PC-9 (cell line): Measurements from ENCODE around the gene METTL8. TPM values are rescaled to one million over a fixed set of nuclear protein-coding genes. Genes with fewer than 3 reads are reported as not detected.
A peak's percentile ranks its signal among the peaks of the same experiment; 100 is the strongest.
"Not testable (repeated sequence)": the region's sequence is repeated elsewhere in the genome, so short reads cannot be mapped to it uniquely, and the experiment has no call there.

Experiments used
- BruUV-seq: library from RNA; stranded (reverse); fragments of 400-500 nt; replicated peaks from 2 replicates; lab custom pipeline; 2021; lab: Mats Ljungman, UMichigan
- CTCF ChIA-PET: fragments of 300-600 bp; sonication (Branson Sonifier 250); formaldehyde crosslinking; loops from one replicate; lab custom pipeline; 2022; ENCODE audit warnings: antibody characterized with exemption; lab: Charles Lee
- POLR2A ChIA-PET: fragments of 300-600 bp; sonication (Branson Sonifier 250); formaldehyde crosslinking; loops from one replicate; lab custom pipeline; 2022; ENCODE audit warnings: antibody characterized with exemption; ENCODE audit not compliant: unreplicated experiment; lab: Charles Lee
- DNase-seq, 2 experiments: peaks; one replicate each; pipeline versions ENCODE4 v3.0.0 to v3.0.0-alpha.2; 2015 to 2022; ENCODE audit warnings: mixed read lengths in 1 of 2
- H2AFZ ChIP-seq: fragments of 200-600 bp; sonication (generic); 2 replicates; pipeline ENCODE4 v1.8.1; 2017; ENCODE audit warnings: antibody characterized with exemption
- H3F3A ChIP-seq: fragments of 200-600 bp; sonication (generic); 2 replicates; pipeline ENCODE4 v1.8.1; 2017; ENCODE audit warnings: antibody characterized with exemption, mild to moderate bottlenecking, low read depth; ENCODE audit not compliant: insufficient read depth
- H3K27ac ChIP-seq: fragments of 200-600 bp; sonication (generic); 2 replicates; pipeline ENCODE4 v1.6.1; 2016; ENCODE audit warnings: mixed run types
- H3K27me3 ChIP-seq: fragments of 200-600 bp; sonication (generic); 2 replicates; pipeline ENCODE4 v1.6.1; 2016; ENCODE audit warnings: low read depth, mixed run types; ENCODE audit not compliant: insufficient read depth
- H3K36me3 ChIP-seq: fragments of 200-600 bp; sonication (generic); 2 replicates; pipeline ENCODE4 v1.6.1; 2016; ENCODE audit warnings: low read depth, mixed run types
- H3K4me1 ChIP-seq: fragments of 200-600 bp; sonication (generic); replicated peaks from 2 replicates; pipeline ENCODE4 v1.6.1; 2016; ENCODE audit warnings: mixed run types; ENCODE audit not compliant: insufficient read depth
- H3K4me2 ChIP-seq: fragments of 200-600 bp; sonication (generic); 2 replicates; pipeline ENCODE4 v1.6.1; 2017; ENCODE audit warnings: mixed run types
- H3K4me3 ChIP-seq: fragments of 200-600 bp; sonication (generic); 2 replicates; pipeline ENCODE4 v1.6.1; 2016; ENCODE audit warnings: mixed run types
- H3K79me2 ChIP-seq: fragments of 200-600 bp; sonication (generic); 2 replicates; pipeline ENCODE4 v1.6.1; 2017; ENCODE audit warnings: low read depth, mixed run types
- H3K9me2 ChIP-seq: fragments of 200-600 bp; sonication (generic); 2 replicates; pipeline ENCODE4 v1.8.1; 2017; ENCODE audit warnings: mild to moderate bottlenecking; ENCODE audit not compliant: insufficient read depth
- H3K9me3 ChIP-seq: fragments of 200-600 bp; sonication (generic); 2 replicates; pipeline ENCODE4 v1.8.1; 2016; ENCODE audit warnings: low read depth; ENCODE audit not compliant: insufficient read depth
- H4K20me1 ChIP-seq: fragments of 200-600 bp; sonication (generic); 2 replicates; pipeline ENCODE4 v1.8.1; 2017; ENCODE audit not compliant: insufficient read depth
- EZH2 ChIP-seq: fragments of 200-600 bp; sonication (generic); IDR thresholded peaks from 2 replicates; pipeline ENCODE4 v1.8.0; 2017; ENCODE audit warnings: antibody characterized with exemption, low read depth
- intact Hi-C: fragments of 100-400 bp; cut with micrococcal nuclease; formaldehyde crosslinking; loops from one replicate; pipeline ENCODE4 v1.10.0; 2022; ENCODE audit not compliant: unreplicated experiment
- total RNA-seq: library from RNA; stranded (reverse); gene quantifications from 2 replicates; pipeline ENCODE4 v1.2.3, GENCODE V29; 2021
- TF ChIP-seq, protein P1 (sequence below): fragments of 200-600 bp; sonication (generic); conservative IDR thresholded peaks from 2 replicates; pipeline ENCODE4 v1.6.1; 2017; ENCODE audit warnings: mixed run types, antibody characterized with exemption, mild to moderate bottlenecking, moderate library complexity

METTL8 gene
- total RNA-seq, 1 experiment from 2014 or later = 21.8 TPM

DNA sequence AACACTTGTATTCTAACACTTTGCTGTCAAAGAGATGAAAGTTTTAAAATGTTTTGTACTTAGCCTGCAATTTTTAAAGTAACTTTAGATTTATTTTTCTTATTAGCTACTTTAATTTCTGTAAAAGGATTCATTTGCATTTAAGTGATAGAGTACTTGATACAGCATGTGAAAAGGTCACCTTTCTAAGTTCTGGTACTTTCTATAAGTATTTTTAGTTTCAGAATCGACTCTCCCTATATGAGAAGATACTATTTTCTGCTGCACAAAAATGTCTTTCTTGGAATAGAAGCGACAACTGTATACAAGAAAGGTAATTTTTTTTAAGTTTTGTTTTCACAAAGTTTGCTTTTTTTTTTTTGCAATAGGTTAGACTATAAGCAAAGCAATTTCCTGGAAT lies 72.9 kb downstream of the METTL8 start:
- Histone ChIP-seq H4K20me1 (no peaks in the 10 kb centered on the region), H3K27ac (no peak overlapping the region), H3F3A (no peaks in the 10 kb centered on the region), H3K27me3 (no peaks in the 10 kb centered on the region), H3K36me3 (no peaks in the 10 kb centered on the region), H3K4me1 (no peaks in the 10 kb centered on the region), H3K4me2 (no peak overlapping the region), H3K79me2 (no peaks in the 10 kb centered on the region), H2AFZ (no peak overlapping the region), H3K4me3 (no peak overlapping the region), H3K9me3 (no peaks in the 10 kb centered on the region), H3K9me2 (no peaks in the 10 kb centered on the region; the same call in 1 of the 2 replicates)
- POLR2A ChIA-PET = no interaction called here
- no TSS peak for BruUV-seq
- no peak for DNase-seq
- intact Hi-C loops = no loop called here
- no peak for TF ChIP-seq EZH2
- TF ChIP-seq, protein P1, sequence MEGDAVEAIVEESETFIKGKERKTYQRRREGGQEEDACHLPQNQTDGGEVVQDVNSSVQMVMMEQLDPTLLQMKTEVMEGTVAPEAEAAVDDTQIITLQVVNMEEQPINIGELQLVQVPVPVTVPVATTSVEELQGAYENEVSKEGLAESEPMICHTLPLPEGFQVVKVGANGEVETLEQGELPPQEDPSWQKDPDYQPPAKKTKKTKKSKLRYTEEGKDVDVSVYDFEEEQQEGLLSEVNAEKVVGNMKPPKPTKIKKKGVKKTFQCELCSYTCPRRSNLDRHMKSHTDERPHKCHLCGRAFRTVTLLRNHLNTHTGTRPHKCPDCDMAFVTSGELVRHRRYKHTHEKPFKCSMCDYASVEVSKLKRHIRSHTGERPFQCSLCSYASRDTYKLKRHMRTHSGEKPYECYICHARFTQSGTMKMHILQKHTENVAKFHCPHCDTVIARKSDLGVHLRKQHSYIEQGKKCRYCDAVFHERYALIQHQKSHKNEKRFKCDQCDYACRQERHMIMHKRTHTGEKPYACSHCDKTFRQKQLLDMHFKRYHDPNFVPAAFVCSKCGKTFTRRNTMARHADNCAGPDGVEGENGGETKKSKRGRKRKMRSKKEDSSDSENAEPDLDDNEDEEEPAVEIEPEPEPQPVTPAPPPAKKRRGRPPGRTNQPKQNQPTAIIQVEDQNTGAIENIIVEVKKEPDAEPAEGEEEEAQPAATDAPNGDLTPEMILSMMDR = no peak
- CTCF ChIA-PET = no interaction called here

GRCh38 chr2:171353746-171354145 lies 80.0 kb downstream of the METTL8 start:
- H3K27ac ChIP-seq, H3K9me2 ChIP-seq, CTCF ChIA-PET: not testable (repeated sequence)

DNA sequence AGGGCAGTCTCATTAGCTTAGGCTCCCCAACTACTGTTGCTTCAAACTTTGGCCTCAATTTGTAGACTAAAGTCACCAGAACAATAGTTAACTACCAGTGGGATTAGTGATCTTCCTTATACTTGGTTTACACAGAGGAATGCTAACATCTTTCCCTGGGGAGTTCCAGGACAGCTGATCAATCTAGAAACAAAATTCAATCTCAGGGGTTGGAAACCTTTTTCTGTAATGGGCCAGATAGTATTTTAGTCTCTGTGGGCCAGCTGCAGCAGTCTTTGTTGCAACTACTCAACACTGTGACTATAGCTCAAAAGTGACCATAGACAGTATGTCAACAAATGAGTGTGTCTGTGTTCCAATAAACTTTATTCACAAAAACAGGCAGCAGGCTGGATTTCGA lies 85.7 kb downstream of the METTL8 start:
- Histone ChIP-seq H4K20me1 (no peaks in the 10 kb centered on the region), H3F3A (peaks cover 17% of the 10 kb centered on the region), H3K9me2 (no peaks in the 10 kb centered on the region), H3K36me3 (0 out of 2 replicates have a peak, but pooled peaks cover 4% of the 10 kb centered on the region), H3K79me2 (no peaks in the 10 kb centered on the region), H3K4me1 (peaks cover 30% of the 10 kb centered on the region), H3K9me3 (no peaks in the 10 kb centered on the region), H3K27ac (peak overlapping the region; percentile 43), H3K4me3 (no peak overlapping the region), H2AFZ (no peak overlapping the region), H3K27me3 (no peaks in the 10 kb centered on the region), H3K4me2 (peak overlapping the region; percentile 41)
- CTCF ChIA-PET = interaction anchor here (0.5 to 1.2 kb wide), 4 partner anchors 68 to 417 kb away, joined by 3 to 20 read pairs (median 4); no protein-coding TSS in a partner anchor
- BruUV-seq = no TSS peak
- TF ChIP-seq, protein P1 = no peak
- no peak for TF ChIP-seq EZH2
- no peak for DNase-seq
- POLR2A ChIA-PET = interaction anchor here (0.6 to 0.8 kb wide), 3 partner anchors 12 to 190 kb away, joined by 3 to 4 read pairs (median 3); no protein-coding TSS in a partner anchor
- intact Hi-C loops = loop anchor here (5.0 kb wide), 1 partner anchor 191 kb away; no protein-coding TSS in a partner anchor

More at GRCh38 chr2:171353746-171354145, 80.0 kb downstream of the METTL8 start:
- POLR2A ChIA-PET, H3K27me3 ChIP-seq, H3K4me1 ChIP-seq, DNase-seq, H3K36me3 ChIP-seq, H4K20me1 ChIP-seq, H3K4me3 ChIP-seq, H3K4me2 ChIP-seq, H3F3A ChIP-seq, H3K79me2 ChIP-seq, H3K9me3 ChIP-seq, H2AFZ ChIP-seq, BruUV-seq, intact Hi-C loops: not testable (repeated sequence)
